ENCODE measurements around the gene WDCP.
A peak's percentile ranks its signal among the peaks of the same experiment; 100 is the strongest.

The WDCP gene

DNA sequence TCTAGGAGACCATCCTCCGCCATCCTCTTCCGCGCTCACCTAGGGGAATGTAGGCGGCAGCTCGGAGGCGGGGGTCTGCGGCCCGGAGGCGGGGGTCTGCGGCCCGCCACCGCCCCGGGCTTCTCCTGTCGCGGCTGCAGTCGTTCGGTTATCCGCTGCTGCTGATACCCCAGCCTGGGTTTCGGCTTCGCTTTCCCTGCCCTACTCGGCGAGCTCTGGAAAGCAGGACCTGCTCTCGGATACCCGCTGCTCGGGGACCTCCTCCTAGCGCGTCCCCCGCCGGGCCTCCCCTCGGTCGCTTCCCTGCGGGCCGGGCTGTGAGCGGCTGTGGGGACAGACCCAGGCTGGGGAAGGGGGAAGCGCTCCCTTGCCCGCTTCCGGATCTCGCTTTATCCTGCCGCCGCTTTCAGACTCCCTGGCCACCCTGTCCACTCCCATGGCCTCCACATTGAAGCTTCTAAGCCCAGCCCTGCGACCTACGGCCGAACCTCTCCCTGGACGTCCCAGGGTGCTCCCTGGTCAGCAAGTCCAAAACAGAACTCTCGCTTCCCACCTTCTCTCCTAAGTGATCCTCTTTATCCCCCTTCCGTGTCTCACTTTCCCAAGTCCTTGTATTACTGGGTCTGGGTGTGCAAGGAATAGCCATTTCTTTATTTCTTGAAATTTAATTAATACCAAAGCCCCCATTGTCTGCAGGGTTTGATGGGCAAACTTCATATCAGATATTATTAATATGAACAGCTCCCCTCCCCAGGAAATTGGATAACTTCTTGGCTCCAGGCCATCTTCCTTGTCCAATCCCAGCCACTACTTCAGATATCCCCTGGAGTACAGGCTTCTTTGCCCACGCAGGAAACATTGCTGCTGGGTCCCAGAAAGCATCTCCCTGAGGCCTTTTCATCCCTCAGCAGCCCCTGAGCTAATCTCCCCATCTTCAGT, 3.1 kb upstream of the WDCP start:
- TF ChIP-seq, protein P1, sequence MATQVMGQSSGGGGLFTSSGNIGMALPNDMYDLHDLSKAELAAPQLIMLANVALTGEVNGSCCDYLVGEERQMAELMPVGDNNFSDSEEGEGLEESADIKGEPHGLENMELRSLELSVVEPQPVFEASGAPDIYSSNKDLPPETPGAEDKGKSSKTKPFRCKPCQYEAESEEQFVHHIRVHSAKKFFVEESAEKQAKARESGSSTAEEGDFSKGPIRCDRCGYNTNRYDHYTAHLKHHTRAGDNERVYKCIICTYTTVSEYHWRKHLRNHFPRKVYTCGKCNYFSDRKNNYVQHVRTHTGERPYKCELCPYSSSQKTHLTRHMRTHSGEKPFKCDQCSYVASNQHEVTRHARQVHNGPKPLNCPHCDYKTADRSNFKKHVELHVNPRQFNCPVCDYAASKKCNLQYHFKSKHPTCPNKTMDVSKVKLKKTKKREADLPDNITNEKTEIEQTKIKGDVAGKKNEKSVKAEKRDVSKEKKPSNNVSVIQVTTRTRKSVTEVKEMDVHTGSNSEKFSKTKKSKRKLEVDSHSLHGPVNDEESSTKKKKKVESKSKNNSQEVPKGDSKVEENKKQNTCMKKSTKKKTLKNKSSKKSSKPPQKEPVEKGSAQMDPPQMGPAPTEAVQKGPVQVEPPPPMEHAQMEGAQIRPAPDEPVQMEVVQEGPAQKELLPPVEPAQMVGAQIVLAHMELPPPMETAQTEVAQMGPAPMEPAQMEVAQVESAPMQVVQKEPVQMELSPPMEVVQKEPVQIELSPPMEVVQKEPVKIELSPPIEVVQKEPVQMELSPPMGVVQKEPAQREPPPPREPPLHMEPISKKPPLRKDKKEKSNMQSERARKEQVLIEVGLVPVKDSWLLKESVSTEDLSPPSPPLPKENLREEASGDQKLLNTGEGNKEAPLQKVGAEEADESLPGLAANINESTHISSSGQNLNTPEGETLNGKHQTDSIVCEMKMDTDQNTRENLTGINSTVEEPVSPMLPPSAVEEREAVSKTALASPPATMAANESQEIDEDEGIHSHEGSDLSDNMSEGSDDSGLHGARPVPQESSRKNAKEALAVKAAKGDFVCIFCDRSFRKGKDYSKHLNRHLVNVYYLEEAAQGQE (IDR thresholded peaks at IDR 0.05; ENCODE audit: insufficient read depth in 1 of 2, low read depth in 2 of 2, low read length in 2 of 2), result no peak
- TF ChIP-seq SIN3A (IDR thresholded peaks at IDR 0.05; ENCODE audit: borderline replicate concordance, insufficient read depth, low read length) (no peak), FOXP2 (optimal IDR thresholded peaks at IDR 0.05; ENCODE audit: borderline replicate concordance, extremely low read depth, extremely low read length, insufficient read depth) (no peak), TAF1 (IDR thresholded peaks at IDR 0.05; ENCODE audit: borderline replicate concordance, insufficient read depth, low read length) (no peak), POLR2AphosphoS5 (IDR thresholded peaks at IDR 0.05; ENCODE audit: low read depth, low read length) (no peak; the same call in 1 of the 2 replicates)

DNA sequence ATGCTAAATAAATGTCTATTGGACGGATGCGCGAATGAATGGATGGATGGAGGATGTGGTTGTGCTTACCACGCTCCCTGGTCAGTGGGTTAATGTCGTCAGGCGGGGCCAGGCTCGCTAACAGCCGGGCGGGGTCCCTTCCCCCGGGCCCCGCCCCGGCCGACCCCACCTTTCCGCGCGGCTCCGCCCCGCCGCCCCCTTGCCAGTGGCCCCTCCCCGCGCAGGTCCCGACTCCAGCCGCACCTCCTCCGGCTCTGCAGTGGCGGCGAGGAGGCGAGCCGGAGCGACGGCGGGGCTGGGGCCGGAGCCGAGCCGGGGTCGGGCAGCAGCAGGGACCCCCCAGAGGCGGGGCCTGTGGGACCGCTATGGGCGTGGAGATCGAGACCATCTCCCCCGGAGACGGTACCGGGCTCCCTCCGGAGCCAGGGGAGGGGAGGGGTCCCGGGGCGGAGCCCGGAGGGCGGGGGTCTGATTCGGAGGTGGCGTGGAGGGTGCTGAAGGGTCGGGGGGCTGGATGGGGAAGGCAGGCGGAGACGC, 2.4 kb upstream of the WDCP start, which contains the start of gene FKBP1B:
Gene FKBP1B (plus strand): TSS at position 257 of the 537 bp plus-strand sequence. CDS start 109 bp downstream, at position 366.
- TF ChIP-seq, protein P1 (IDR thresholded peaks at IDR 0.05; ENCODE audit: insufficient read depth in 1 of 2, low read depth in 2 of 2, low read length in 2 of 2), result no peak
- TF ChIP-seq POLR2AphosphoS5 (IDR thresholded peaks at IDR 0.05; ENCODE audit: low read depth, low read length), result peak; percentile 88

DNA sequence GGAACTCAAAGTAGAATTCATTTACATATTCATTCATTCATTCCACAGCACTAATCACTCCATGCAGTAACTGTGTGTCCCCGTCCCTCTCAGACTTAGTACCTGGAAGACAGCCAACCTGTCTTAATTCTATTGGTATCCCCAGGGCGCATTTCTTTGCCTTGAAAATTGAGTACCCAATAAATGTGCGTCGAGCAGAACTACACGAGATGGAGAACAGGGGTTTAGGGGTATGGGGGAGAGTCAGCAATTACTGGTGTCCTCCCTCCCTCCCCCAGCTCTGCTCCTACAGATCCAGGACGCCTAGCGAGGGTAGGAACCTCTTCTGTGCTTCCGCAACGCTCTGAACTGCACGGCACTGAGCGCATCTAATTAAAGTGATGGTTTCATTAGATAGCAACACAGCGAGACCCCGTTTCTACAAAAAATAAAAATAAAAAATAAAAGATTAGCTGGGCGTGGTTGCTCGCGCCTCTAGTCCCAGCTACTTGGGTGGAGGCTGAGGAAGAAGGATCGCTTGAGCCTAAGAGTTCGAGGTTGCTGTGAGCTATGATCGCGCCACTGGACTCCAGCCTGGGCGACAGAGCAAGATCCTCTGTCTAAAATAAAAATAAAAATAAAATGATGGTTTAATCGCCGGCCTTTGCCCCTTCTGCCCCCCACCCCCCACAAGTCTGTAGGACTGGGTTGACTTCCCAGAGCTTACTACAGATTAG, 1.7 kb upstream of the WDCP start:
- TF ChIP-seq POLR2AphosphoS5 (IDR thresholded peaks at IDR 0.05; ENCODE audit: low read depth, low read length), result no peak
- TF ChIP-seq FOXP2 (optimal IDR thresholded peaks at IDR 0.05; ENCODE audit: borderline replicate concordance, extremely low read depth, extremely low read length, insufficient read depth), result no peak
- TF ChIP-seq TAF1 (IDR thresholded peaks at IDR 0.05; ENCODE audit: borderline replicate concordance, insufficient read depth, low read length), result no peak
- no peak for TF ChIP-seq SIN3A (IDR thresholded peaks at IDR 0.05; ENCODE audit: borderline replicate concordance, insufficient read depth, low read length)
- TF ChIP-seq, protein P1 (IDR thresholded peaks at IDR 0.05; ENCODE audit: insufficient read depth in 1 of 2, low read depth in 2 of 2, low read length in 2 of 2), result no peak

DNA sequence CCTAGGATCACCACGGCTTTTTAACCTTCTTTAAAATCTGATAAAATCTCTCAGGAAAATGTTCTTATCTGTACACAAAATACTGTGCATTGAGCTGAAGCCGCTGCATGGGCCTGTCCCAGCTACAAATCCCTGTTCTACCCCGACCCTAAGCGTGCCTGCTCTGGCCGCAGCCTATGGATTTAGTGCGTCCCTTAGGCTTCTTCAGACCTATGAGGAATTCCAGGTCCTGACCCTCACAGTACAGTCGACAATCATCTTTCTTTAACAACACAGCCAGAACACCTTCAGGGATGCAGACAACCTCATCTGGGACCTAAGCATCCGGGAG, 477 bp upstream of the WDCP start:
- TF ChIP-seq FOXP2 (optimal IDR thresholded peaks at IDR 0.05; ENCODE audit: borderline replicate concordance, extremely low read depth, extremely low read length, insufficient read depth) (no peak), SIN3A (IDR thresholded peaks at IDR 0.05; ENCODE audit: borderline replicate concordance, insufficient read depth, low read length) (no peak), TAF1 (IDR thresholded peaks at IDR 0.05; ENCODE audit: borderline replicate concordance, insufficient read depth, low read length) (no peak), POLR2AphosphoS5 (IDR thresholded peaks at IDR 0.05; ENCODE audit: low read depth, low read length) (no peak)
- TF ChIP-seq, protein P1 (IDR thresholded peaks at IDR 0.05; ENCODE audit: insufficient read depth in 1 of 2, low read depth in 2 of 2, low read length in 2 of 2), result no peak

Measured in PFSK-1 (cell line).